ENCODE results near the gene MAPK13. TPM values are rescaled to one million over a fixed set of nuclear protein-coding genes. Genes with fewer than 3 reads are reported as not detected.

Gene MAPK13
- total RNA-seq, 2 donors from 2014 or later: 1.4 to 7.2 TPM

Other genes with a start within 250 kb of the MAPK13 start
- 10 to 100 TPM; 19.7 to 24.2 TPM for gene SRPK1, start 209.4 kb upstream of the MAPK13 start, total RNA-seq
- not detected for gene SLC26A8, start 105.9 kb upstream of the MAPK13 start, total RNA-seq
- 10 to 100 TPM; 39.1 to 46.7 TPM for gene MAPK14, start 102.7 kb upstream of the MAPK13 start, total RNA-seq
- gene BRPF3, start 66.2 kb downstream of the MAPK13 start, total RNA-seq: 10 to 100 TPM; 17.5 to 23.4 TPM
- under 1 TPM in 1 of 2 donors, not detected in 1; 0.20 TPM for gene PNPLA1, start 139.5 kb downstream of the MAPK13 start, total RNA-seq
- gene BNIP5, start 206.4 kb downstream of the MAPK13 start, total RNA-seq: not detected

All from right atrium auricular region (tissue), 2 donors.